Heart right ventricle (tissue), 16 donors: ENCODE measurements around the gene XPNPEP2. TPM values are rescaled to one million over a fixed set of nuclear protein-coding genes. Genes with fewer than 3 reads are reported as not detected.

ENCODE experiments used
- ATAC-seq, 8 donors: fragments of 200-7000 bp; cut with Tn5 transposase; one replicate each; pipeline ENCODE4 v1.9.1; 2020; ENCODE audit warnings: mild to moderate bottlenecking in 8 of 8, moderate library complexity in 8 of 8, moderate number of reproducible peaks in 1 of 8
- DNase-seq, 2 donors: peaks; one replicate each; pipeline ENCODE4 v3.0.0-alpha.2; 2020
- H3K27ac ChIP-seq, 10 donors: fragments of 200-600 bp; sonication (generic) in 2 of 10; one replicate each; pipeline versions ENCODE4 v1.5.0 to v1.8.0; 2020 to 2022; ENCODE audit warnings: mild to moderate bottlenecking in 3 of 10
- H3K27me3 ChIP-seq, 7 donors: fragments of 200-600 bp; one replicate each; pipeline ENCODE4 v1.8.0; 2021 to 2022; ENCODE audit warnings: mild to moderate bottlenecking in 2 of 7
- H3K36me3 ChIP-seq, 9 donors: fragments of 200-600 bp; sonication (generic) in 1 of 9; one replicate each; pipeline versions ENCODE4 v1.5.0 to v1.8.0; 2020 to 2022; ENCODE audit warnings: mild to moderate bottlenecking in 2 of 9
- H3K4me1 ChIP-seq, 9 donors: fragments of 200-600 bp; sonication (generic) in 1 of 9; one replicate each; pipeline versions ENCODE4 v1.5.0 to v1.8.0; 2020 to 2022; ENCODE audit warnings: mild to moderate bottlenecking in 4 of 9
- H3K4me3 ChIP-seq, 10 donors: fragments of 200-600 bp; sonication (generic) in 2 of 10; one replicate each; pipeline versions ENCODE4 v1.5.0 to v1.8.0; 2020 to 2022; ENCODE audit warnings: mild to moderate bottlenecking in 7 of 10, moderate library complexity in 2 of 10
- H3K9me3 ChIP-seq, 11 donors: fragments of 200-600 bp in 10 of 11; sonication (generic) in 2 of 11; one replicate each; pipeline versions ENCODE4 v1.5.0 to v1.8.0; 2013 to 2022; ENCODE audit warnings: mild to moderate bottlenecking in 2 of 11, control low read depth in 1 of 11, moderate library complexity in 1 of 11
- CTCF ChIP-seq, 9 donors: fragments of 200-600 bp; sonication (generic) in 2 of 9; IDR thresholded peaks; one replicate each; pipeline versions ENCODE4 v1.5.0 to v1.8.0; 2021 to 2022; ENCODE audit warnings: antibody characterized with exemption in 9 of 9, mild to moderate bottlenecking in 5 of 9, moderate library complexity in 1 of 9
- WGBS, 2 donors: extraction: QIAGEN DNeasy Blood & Tissue Kit; methylation state at CpG; one replicate each; pipeline ENCODE4 v1.1.7; 2013; ENCODE audit warnings: inconsistent platforms in 1 of 2; 5-methylcytosine and 5-hydroxymethylcytosine counted together
- intact Hi-C, 10 donors: fragments of 100-400 bp; cut with DNase I; formaldehyde crosslinking; loops; one replicate each; pipeline versions ENCODE4 v1.11.1 to v1.14.2; 2022
- polyA plus RNA-seq, 2 donors: library from polyadenylated mRNA; stranded (reverse); fragments of 200-250 nt; gene quantifications; one replicate each; pipeline ENCODE4 v1.2.3, GENCODE V29; 2013
- total RNA-seq, 10 donors: library from RNA; stranded (reverse); fragmentation: NEBNext Ultra II Directional in 3 of 10; extraction: Animal tissue kit (Norgen Biotek cat#: 25700) in 3 of 10; gene quantifications; one replicate each; pipeline versions ENCODE4 v1.2.1 to v1.2.4, GENCODE V29; 2021 to 2023
- donor health status: Arrhythmogenic right ventricular cardiomyopathy.
- donor health status: ischemic (EF 13 %, LVEDD 7.1; RV severe dilation, severe dysfunction).
- donor health status: healthy with polysubstance abuse.
- donor health status: DM: no; HTN: yes; CAD: no.
- donor health status: DM: no; HTN: no; CAD: no.
- donor health status: ischemic (EF 25% LVEDD 6.9; RV normal size, moderate dysfunction).
- donor health status: ischemic (EF 25% LVEDD 5.7; RV mildly dilated, moderate dysfunction).
- donor health status: healthy.
- donor health status: DM: yes; HTN: yes; CAD: no.
- donor health status: Ischemic cardiomyopathy.
- donor health status: ischemic (EF 35%, LVEDD 5.7; RV mildly dilated, moderate dysfunction).
- donor health status: nonischemic (EF 11% LVEDD 7.7; RV severe dilation, severe dysfunction).
- donor health status: DM: yes; HTN: yes; CAD: no.
- donor health status: PGD.
- donor health status: ischemic (EF 29% LVEDD 5.4; RV normal size, mild dysfunction).
- donor health status: nonischemic (EF 23%, LVEDD 6.1; RV moderate dilation, normal function).

Gene XPNPEP2
- total and polyA plus RNA-seq, 12 donors: 0.18 to 2.2 (median 0.52) TPM

GRCh38 chrX:129790146-129790545 lies 51.4 kb downstream of the XPNPEP2 start:
- Histone ChIP-seq H3K9me3 (no peaks in the 10 kb centered on the region), H3K27me3 (no peaks in the 10 kb centered on the region), H3K27ac (no peak overlapping the region), H3K4me3 (no peak overlapping the region), H3K4me1 (peaks cover 0 to 10% (median 0%) of the 10 kb centered on the region in 9 donors), H3K36me3 (peaks cover 0 to 71% (median 0%) of the 10 kb centered on the region in 9 donors)
- intact Hi-C loops: no loop called here
- DNase-seq: no peak
- no peak for TF ChIP-seq CTCF (IDR thresholded peaks at IDR 0.05)
- no peak for ATAC-seq
- WGBS, 2 donors: 86 to 88% methylated on average over 3 of the region's 3 CpGs

- intact Hi-C loops: no loop called here
- WGBS, 2 donors: 94 to 96% methylated on average over 9 of the region's 9 CpGs
- Histone ChIP-seq H3K4me1 (peaks cover 0 to 4% (median 0%) of the 10 kb centered on the region in 9 donors), H3K27me3 (no peaks in the 10 kb centered on the region), H3K36me3 (peaks cover 0 to 76% (median 0%) of the 10 kb centered on the region in 9 donors), H3K9me3 (no peaks in the 10 kb centered on the region), H3K4me3 (no peak overlapping the region), H3K27ac (no peak overlapping the region)
- DNase-seq: no peak
- TF ChIP-seq CTCF (IDR thresholded peaks at IDR 0.05): no peak
- no peak for ATAC-seq
Measured at GRCh38 chrX:129790808-129791207, 52.0 kb downstream of the XPNPEP2 start.

GRCh38 chrX:129791336-129791735 lies 52.6 kb downstream of the XPNPEP2 start:
- TF ChIP-seq CTCF (IDR thresholded peaks at IDR 0.05): no peak
- Histone ChIP-seq H3K4me3 (no peak overlapping the region), H3K27ac (no peak overlapping the region), H3K4me1 (no peaks in the 10 kb centered on the region), H3K36me3 (peaks cover 0 to 80% (median 0%) of the 10 kb centered on the region in 9 donors), H3K27me3 (no peaks in the 10 kb centered on the region), H3K9me3 (no peaks in the 10 kb centered on the region)
- no peak for DNase-seq
- WGBS, 2 donors: 89 to 91% methylated on average over 5 to 8 of the region's 8 CpGs
- ATAC-seq: no peak
- intact Hi-C loops: no loop called here

DNA sequence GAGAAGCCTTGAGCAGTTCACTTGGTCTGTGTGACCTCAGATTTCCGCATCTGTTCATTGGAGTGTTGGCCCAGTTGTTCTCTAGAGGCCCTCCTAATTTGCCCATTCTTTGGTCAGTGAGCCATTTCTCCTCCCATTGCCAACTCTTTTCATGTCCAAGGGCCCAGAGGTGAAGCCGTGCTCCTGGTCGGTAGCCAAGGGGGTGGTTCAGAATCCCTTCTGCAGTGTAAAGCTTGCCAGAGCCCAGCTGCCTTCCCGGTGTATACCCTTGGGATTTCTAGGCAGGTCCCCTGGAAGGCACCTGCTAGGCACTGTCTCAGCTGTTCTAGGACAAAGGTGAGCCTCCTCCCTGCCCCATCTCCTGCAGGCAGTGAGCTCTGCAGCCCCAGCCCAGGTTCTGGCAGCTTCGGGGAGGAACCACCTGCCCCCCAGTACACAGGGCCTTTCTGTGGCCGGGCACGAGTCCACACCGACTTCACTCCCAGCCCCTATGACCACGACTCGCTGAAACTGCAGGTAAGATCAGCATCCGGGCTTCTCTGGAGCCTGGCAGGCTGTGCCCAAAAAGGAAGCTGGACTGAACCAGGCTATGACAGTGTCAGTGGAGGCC lies 53.3 kb downstream of the XPNPEP2 start:
- H3K4me3 ChIP-seq: no peak overlapping the region
- no peaks in the 10 kb centered on the region for H3K4me1 ChIP-seq
- 87 to 88% methylated on average over 11 of the region's 11 CpGs for WGBS, 2 donors
- no peaks in the 10 kb centered on the region for H3K9me3 ChIP-seq
- H3K27me3 ChIP-seq: no peaks in the 10 kb centered on the region
- intact Hi-C loops: no loop called here
- no peak for DNase-seq
- TF ChIP-seq CTCF (IDR thresholded peaks at IDR 0.05): no peak
- ATAC-seq: no peak
- no peak overlapping the region for H3K27ac ChIP-seq
- peaks cover 0 to 86% (median 0%) of the 10 kb centered on the region in 9 donors for H3K36me3 ChIP-seq
